ENCODE results near the gene MRPL54. TPM values are rescaled to one million over a fixed set of nuclear protein-coding genes. Genes with fewer than 3 reads are reported as not detected.

Gene MRPL54
- total RNA-seq, 6 donors from 2014 or later, result 16.8 to 83.9 (median 65.5) TPM

GRCh38 chr19:3771906-3772455 lies 9.5 kb downstream of the MRPL54 start, which contains the start of gene RAX2:
TSS of gene RAX2 (minus strand) at chr19:3772228. CDS start at chr19:3771742, 486 bp downstream.
- DNase-seq (peak in 1 of 2 donors; percentile 65), ATAC-seq (ENCODE audit: low FRiP score in 2 of 2) (no peak)
- no peak within 1 kb of the TSS for H3K4me3 ChIP-seq
- no peak within 1 kb of the TSS for H3K27ac ChIP-seq
- 57 to 59% methylated on average over 15 to 23 of the region's 23 CpGs for WGBS, 2 donors
- H3K9me3 ChIP-seq, result no peaks in the 10 kb centered on the region
- TF ChIP-seq POLR2A (IDR thresholded peaks at IDR 0.05) (no peak), EP300 (IDR thresholded peaks at IDR 0.05) (no peak), CTCF (IDR thresholded peaks at IDR 0.05) (no peak), POLR2AphosphoS5 (IDR thresholded peaks at IDR 0.05) (no peak)
- peaks cover 0 to 12% (median 0%) of the 10 kb centered on the region in 4 donors for H3K4me1 ChIP-seq
- H3K27me3 ChIP-seq, result no peaks in the 10 kb centered on the region
- H3K36me3 ChIP-seq, result peaks cover 7 to 30% (median 20%) of the 10 kb centered on the region in 4 donors

GRCh38 chr19:3773814-3774515 lies 11.5 kb downstream of the MRPL54 start:
- no peak for TF ChIP-seq POLR2A (IDR thresholded peaks at IDR 0.05)
- TF ChIP-seq EP300 (IDR thresholded peaks at IDR 0.05), result no peak
- TF ChIP-seq CTCF (IDR thresholded peaks at IDR 0.05), result no peak
- TF ChIP-seq POLR2AphosphoS5 (IDR thresholded peaks at IDR 0.05), result no peak
- H3K27me3 ChIP-seq, result no peaks in the 10 kb centered on the region
- no peak overlapping the region for H3K4me3 ChIP-seq
- no peak overlapping the region for H3K27ac ChIP-seq
- DNase-seq, result no peak
- ATAC-seq (ENCODE audit: low FRiP score in 2 of 2), result no peak
- WGBS, 2 donors, result 79 to 82% methylated on average over 12 of the region's 12 CpGs
- no peaks in the 10 kb centered on the region for H3K4me1 ChIP-seq
- H3K9me3 ChIP-seq, result no peaks in the 10 kb centered on the region
- peaks cover 0 to 10% (median 6%) of the 10 kb centered on the region in 4 donors for H3K36me3 ChIP-seq

GRCh38 chr19:3774621-3775373 lies 12.3 kb downstream of the MRPL54 start:
- no peaks in the 10 kb centered on the region for H3K4me1 ChIP-seq
- 61 to 65% methylated on average over 9 to 23 of the region's 25 CpGs for WGBS, 2 donors
- H3K36me3 ChIP-seq, result peaks cover 0 to 3% (median 1%) of the 10 kb centered on the region in 4 donors
- H3K9me3 ChIP-seq, result no peaks in the 10 kb centered on the region
- ATAC-seq (ENCODE audit: low FRiP score in 2 of 2) (no peak), DNase-seq (peak in 1 of 2 donors; percentile 73)
- no peak overlapping the region for H3K4me3 ChIP-seq
- TF ChIP-seq POLR2A (IDR thresholded peaks at IDR 0.05) (no peak), POLR2AphosphoS5 (IDR thresholded peaks at IDR 0.05) (no peak), EP300 (IDR thresholded peaks at IDR 0.05) (no peak), CTCF (IDR thresholded peaks at IDR 0.05) (no peak)
- no peaks in the 10 kb centered on the region for H3K27me3 ChIP-seq
- H3K27ac ChIP-seq, result no peak overlapping the region

GRCh38 chr19:3775374-3775711 lies 12.9 kb downstream of the MRPL54 start:
- no peaks in the 10 kb centered on the region for H3K4me1 ChIP-seq
- H3K9me3 ChIP-seq, result peaks cover 0 to under 1% (median 0%) of the 10 kb centered on the region in 4 donors
- DNase-seq (no peak), ATAC-seq (ENCODE audit: low FRiP score in 2 of 2) (no peak)
- H3K27me3 ChIP-seq, result no peaks in the 10 kb centered on the region
- H3K4me3 ChIP-seq, result no peak overlapping the region
- no peaks in the 10 kb centered on the region for H3K36me3 ChIP-seq
- TF ChIP-seq POLR2AphosphoS5 (IDR thresholded peaks at IDR 0.05), result no peak
- TF ChIP-seq POLR2A (IDR thresholded peaks at IDR 0.05), result no peak
- TF ChIP-seq CTCF (IDR thresholded peaks at IDR 0.05), result no peak
- TF ChIP-seq EP300 (IDR thresholded peaks at IDR 0.05), result no peak
- no peak overlapping the region for H3K27ac ChIP-seq
- WGBS, 2 donors, result 77% methylated on average over 2 of the region's 2 CpGs; no CpG with 5 or more reads in 1 of the 2 donors
